Kidney glomerular epithelial cell (primary cell): Measurements from ENCODE around the gene CTIF.

Source experiments
- DNase-seq: peaks from one replicate; lab custom pipeline; 2025; lab: John Stamatoyannopoulos, UW

Gene CTIF

GRCh38 chr18:48901145-48902022 is 362.6 kb downstream of the CTIF start:
- DNase-seq, result no peak

DNA sequence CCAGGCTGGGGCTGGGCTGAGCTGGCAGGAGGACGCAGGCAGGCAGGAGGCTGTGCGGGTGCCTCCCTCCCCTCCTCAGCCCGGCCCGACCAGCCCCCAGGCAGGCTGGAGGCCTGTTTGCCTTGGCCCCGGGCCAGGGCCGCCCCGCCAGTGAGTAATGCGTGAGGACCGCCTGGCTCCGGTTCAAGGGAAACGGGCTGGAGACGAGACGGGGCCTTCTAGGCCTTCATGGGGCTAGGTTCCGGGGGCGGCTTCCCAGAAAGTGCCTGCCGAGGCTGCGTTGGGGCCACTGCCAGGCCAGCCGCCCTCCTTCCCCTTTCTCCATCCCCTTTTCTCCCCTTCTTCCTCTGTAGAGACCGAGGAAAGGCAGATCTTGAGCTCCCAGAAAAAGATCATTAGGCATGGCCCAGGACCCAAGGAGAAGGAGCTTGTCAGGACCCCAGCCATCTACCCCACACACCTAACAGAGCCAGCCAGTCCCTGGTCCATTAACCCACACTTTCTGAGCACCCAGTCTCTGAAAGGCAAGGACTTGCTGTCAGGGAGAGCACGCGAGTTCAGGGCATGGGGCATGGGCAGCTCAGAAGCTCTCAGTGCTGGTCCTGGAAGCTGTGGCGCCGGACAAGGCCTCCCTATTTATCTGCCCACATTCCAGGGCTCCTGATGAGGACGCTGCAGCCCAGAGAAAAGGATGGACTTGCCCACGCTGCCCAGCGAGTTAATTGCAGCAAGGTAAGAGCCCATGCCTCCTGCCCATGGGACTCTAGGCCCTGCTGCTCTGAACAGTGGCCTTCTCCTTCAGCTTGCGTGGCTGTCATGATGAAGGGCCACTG is 363.4 kb downstream of the CTIF start:
- DNase-seq, result peak; percentile 88

DNA sequence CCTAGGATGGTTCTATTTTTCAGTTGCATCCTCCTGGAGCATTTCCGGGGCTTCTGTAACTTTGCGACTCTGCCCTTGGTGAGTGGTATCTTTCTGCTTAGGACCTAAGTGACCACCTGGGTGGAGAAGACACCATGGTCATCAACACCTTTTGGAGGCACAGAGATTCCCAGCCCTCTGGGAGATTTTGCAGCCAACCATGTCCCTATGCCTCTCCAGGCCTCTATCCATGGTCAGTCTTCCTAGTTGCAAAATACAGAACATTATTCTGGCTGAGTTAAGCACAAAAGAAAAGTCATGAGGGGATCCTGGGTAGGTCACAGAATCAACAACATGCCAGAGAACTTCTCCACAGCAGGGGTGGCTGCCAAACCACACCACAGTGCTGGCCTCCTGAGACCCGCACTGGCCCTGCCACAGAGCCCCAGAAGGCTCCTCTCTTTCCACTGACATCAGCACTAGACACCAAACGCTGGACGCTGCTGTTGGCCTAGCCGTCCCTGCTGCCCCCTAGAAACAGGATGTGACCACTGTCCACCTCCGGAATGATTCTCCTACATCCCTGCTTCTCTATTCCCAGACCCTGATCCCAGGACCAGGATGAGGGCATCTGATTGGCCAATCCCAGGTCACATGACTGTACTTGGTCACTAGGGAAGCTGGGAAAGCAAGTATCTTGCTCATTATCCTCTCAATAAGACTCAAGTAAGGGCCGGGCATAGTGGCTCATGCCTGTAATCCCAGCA is 364.2 kb downstream of the CTIF start:
- no peak for DNase-seq

DNA sequence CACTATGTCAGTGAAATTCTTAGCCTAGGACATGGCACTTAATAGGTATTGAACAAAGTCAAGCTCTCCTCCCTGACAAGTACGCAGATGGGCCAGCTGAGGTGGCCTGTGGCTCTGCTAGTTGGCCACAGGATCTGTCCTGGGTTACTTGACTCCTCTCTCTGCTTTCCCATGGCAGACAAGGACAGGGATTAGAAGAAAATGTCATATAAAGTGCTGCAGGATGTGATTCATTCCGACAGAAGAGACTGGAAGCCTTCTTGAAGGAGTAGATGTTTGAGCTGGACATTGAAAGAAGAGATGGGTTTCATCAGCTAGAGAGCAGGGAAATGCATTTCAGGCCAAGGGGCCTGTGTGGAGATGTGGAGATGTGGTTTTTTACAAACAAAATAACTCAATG is 365.3 kb downstream of the CTIF start:
- no peak for DNase-seq

DNA sequence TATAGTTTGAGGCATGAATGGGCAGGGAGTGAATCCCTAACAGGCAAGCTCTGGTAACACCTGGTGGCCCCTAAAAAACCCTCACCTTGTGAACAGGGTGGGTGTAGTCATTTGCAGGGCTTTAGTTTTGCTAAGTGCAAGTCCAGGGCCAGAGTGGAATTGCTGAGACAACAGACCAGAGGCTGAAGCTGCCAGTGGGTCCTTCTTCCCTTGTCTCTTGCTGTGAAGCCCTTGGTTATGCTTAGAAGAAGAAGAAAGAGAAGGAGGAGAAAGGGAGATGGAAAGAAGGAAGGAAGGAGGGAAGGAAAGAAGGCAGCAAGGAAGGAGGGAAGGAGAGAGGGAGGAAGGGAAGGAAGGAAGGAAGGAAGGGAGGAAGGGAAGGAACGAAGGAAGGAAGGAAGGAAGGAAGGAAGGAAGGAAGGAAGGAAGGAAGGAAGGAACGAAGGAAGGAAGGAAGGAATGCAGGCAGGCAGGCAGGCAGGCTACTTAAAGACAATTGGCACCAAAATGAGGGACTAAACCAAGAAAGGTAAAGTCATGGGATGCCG is 366.1 kb downstream of the CTIF start:
- DNase-seq, result no peak

- no peak for DNase-seq
Measured at GRCh38 chr18:48905513-48905912, 366.7 kb downstream of the CTIF start.

DNA sequence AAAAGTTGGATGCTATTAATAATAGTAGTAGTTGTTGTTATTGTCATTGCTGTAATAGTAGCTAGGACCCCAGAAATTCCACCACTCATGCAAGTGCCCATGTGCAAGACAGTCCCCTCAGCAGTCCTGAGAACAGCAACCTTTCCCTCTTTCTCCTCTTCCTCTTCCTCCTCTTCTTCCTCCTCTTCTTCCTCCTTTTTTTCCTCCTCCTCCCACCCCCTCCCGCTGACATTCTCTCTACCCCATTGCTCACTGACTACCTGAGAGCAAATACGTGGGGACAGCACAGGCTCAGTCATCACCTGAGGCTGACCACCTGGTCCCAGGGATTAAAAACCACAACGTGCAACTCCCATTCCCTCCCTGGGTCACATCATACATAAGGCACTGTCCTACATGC is 370.1 kb downstream of the CTIF start:
- DNase-seq, result no peak

- DNase-seq, result no peak
Measured at GRCh38 chr18:48909721-48910120, 370.9 kb downstream of the CTIF start.

- DNase-seq, result no peak
Measured at GRCh38 chr18:48910972-48911545, 372.2 kb downstream of the CTIF start.
